GM12872 (cell line): ENCODE results near the gene LRRC10B.

ENCODE experiments used
- TF ChIP-seq, protein P1 (sequence below): IDR thresholded peaks from 3 replicates; pipeline ENCODE4 v1.5.1; 2011; ENCODE audit warnings: low read depth, mild to moderate bottlenecking, low read length, moderate library complexity; ENCODE audit not compliant: insufficient read depth

LRRC10B gene

GRCh38 chr11:61507962-61508861 lies at the start of gene LRRC10B:
TSS of gene LRRC10B (plus strand) at chr11:61508749. CDS start at chr11:61508999, 250 bp downstream.
- TF ChIP-seq, protein P1, sequence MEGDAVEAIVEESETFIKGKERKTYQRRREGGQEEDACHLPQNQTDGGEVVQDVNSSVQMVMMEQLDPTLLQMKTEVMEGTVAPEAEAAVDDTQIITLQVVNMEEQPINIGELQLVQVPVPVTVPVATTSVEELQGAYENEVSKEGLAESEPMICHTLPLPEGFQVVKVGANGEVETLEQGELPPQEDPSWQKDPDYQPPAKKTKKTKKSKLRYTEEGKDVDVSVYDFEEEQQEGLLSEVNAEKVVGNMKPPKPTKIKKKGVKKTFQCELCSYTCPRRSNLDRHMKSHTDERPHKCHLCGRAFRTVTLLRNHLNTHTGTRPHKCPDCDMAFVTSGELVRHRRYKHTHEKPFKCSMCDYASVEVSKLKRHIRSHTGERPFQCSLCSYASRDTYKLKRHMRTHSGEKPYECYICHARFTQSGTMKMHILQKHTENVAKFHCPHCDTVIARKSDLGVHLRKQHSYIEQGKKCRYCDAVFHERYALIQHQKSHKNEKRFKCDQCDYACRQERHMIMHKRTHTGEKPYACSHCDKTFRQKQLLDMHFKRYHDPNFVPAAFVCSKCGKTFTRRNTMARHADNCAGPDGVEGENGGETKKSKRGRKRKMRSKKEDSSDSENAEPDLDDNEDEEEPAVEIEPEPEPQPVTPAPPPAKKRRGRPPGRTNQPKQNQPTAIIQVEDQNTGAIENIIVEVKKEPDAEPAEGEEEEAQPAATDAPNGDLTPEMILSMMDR = no peak

GRCh38 chr11:61460474-61460881 lies 48.1 kb upstream of the LRRC10B start:
- TF ChIP-seq, protein P1 = no peak

GRCh38 chr11:61460986-61461385 lies 47.6 kb upstream of the LRRC10B start:
- TF ChIP-seq, protein P1 = no peak

DNA sequence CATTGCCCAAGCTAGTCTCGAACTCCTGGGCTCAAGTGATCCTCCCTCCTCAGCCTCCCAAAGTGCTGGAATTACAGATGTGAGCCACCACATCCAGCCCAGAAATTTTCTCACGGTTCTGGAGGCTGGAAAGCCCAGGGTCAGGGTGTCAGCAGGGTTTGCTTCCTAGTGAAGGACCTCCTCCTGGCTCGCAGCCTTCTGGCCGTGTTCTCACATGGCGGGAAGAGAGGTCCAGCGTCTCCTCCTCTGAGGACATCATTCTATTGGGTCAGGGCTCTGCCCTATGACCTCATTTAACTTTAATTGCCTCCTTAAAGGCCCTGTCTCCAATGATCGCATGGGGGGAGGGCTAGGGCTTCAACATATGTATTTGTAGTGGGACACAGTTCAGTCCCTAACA lies 40.5 kb upstream of the LRRC10B start:
- TF ChIP-seq, protein P1 = no peak

- TF ChIP-seq, protein P1 = no peak
These were observed 36.3 kb upstream of the LRRC10B start for GRCh38 chr11:61472282-61472681.

- TF ChIP-seq, protein P1 = no peak
These were observed 35.7 kb upstream of the LRRC10B start for GRCh38 chr11:61472868-61473267.

GRCh38 chr11:61473370-61474012 lies 35.1 kb upstream of the LRRC10B start:
- TF ChIP-seq, protein P1 = no peak
